AG20443 (cell line): ENCODE measurements around the gene CDT1.
"Not testable (repeated sequence)": the region's sequence is repeated elsewhere in the genome, so short reads cannot be mapped to it uniquely, and the experiment has no call there.

ENCODE experiments used
- DNase-seq: peaks from one replicate; pipeline ENCODE4 v3.0.0; 2012; ENCODE audit warnings: low spot score, mixed read lengths

The CDT1 gene

DNA sequence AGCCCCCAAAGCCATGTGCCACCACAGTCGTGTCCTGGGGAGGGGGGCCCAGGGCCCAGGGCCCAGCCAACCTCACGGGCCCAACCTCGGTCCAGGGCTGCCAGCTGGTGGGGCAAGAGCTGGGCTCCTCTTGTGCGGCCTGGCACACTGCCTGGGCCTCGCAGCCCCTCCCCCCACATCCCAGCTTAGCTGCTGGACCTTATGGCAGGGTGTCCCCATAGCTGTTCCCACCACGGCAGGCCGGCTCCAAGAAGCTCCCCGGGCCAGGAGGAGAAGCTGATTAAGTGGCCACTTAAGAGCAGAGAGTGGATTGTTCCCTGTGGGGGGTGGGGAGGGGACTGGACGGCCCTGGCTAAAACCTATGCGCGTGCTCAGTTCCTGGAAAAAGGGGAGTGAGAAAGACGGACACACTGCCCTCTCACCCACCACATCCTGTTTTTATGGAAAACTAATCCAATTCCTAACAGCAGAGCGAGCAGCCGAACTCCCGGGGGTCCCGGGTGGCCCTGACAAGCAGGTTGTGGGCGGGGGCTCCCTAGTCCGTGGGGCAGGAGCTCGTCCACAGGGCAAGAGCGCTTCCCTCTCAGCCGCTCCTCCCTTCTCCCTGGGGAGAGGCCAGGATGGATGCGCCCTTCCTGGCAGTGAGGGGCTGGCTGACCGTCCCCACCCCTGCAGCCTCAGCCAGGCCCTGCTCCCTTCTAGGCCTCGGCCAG lies 35.4 kb upstream of the CDT1 start:
- peak; percentile 68 for DNase-seq

DNA sequence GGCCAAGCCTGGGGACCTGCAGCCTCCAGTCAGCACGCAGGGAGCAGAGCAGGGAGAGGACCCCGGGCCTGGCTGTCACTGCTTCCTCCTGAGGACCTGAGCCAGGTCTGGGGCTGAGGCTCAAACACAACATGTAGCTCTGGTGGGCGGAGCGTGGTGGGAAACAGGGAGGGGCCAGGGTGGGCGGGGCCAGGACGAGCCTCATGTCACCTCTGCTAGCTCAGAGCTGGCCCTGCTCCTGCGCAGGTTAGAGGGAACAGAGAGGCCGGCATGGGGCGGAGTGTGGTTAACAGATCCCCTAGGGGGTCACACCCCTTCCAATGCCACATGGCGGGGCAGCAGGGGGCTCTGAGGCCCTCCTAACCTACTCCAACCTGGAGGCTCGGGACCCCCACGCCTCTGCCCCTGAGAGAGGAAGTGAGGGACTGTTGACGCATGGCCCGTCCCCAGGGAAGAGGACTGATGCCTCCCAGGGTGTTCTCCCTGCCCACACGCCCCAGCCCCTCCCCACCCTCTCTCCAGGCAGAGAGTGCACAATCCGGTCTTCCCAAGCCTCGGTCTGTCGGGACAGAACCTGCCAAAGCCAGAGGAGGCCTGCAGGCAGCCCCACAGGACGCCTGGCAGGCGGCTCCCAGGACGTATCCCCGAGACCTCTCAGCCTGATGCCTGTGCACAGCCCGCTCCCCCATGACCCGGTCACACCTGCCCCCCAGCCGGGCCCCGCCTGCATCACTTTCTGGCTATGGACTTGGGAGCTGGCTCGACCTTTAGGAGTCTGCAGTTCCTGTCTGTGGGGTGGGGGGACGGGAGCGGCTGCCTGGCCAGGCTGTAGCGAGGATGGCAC lies 33.8 kb upstream of the CDT1 start:
- DNase-seq: peak; percentile 46

DNA sequence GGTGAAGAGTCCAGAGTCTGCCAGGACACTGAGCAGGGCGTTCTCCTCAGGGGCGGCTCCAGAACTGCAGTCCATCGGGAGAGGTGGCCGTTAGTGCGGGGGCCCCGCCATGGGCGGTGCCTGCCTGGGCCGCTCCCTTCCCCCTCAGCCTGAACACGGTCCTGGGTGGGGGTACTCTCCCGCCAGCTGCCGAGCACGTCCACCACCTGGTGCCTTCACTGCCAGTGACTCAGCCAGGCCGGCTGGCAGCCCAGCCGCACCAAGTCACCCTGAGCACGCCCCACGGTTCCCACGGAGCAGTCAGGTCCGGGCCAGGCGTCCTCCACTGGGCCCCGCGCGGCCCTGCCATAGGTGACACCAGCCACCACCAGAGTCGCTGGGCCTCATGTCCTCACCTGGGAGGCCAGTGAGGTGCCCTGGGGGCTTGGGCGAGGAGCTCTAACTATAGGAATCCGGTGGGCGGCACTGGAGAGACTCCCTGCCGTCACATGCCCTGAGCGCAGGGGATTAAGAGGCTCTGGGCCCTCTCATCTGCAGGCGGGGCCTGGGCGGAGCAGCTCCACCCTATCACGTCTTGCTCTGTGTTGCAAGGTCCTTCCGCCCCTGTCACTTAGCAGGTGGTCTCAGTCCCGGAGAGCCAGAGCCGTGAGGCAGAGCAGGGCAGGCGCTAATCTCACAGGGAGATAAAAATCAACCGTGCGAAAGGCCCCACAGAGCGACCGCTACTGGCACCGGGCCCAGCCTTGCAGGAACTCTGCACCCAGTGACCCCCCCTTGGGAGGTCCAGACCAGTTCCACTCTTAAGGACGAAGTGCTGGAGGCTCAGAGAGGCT lies 32.9 kb upstream of the CDT1 start:
- DNase-seq: no peak

GRCh38 chr16:88771294-88771772 lies 32.3 kb upstream of the CDT1 start:
- no peak for DNase-seq

DNA sequence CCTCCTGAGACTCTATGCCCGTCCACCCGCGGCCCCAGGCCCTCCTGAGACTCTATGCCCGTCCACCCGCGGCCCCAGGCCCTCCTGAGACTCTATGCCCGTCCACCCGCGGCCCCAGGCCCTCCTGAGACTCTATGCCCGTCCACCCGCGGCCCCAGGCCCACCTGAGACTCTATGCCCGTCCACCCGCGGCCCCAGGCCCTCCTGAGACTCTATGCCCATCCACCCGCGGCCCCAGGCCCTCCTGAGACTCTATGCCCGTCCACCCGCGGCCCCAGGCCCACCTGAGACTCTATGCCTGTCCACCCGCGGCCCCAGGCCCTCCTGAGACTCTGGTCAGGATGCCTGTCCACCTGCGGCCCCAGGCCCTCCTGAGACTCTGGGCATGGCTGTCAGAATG lies 31.8 kb upstream of the CDT1 start:
- not testable (repeated sequence) for DNase-seq

DNA sequence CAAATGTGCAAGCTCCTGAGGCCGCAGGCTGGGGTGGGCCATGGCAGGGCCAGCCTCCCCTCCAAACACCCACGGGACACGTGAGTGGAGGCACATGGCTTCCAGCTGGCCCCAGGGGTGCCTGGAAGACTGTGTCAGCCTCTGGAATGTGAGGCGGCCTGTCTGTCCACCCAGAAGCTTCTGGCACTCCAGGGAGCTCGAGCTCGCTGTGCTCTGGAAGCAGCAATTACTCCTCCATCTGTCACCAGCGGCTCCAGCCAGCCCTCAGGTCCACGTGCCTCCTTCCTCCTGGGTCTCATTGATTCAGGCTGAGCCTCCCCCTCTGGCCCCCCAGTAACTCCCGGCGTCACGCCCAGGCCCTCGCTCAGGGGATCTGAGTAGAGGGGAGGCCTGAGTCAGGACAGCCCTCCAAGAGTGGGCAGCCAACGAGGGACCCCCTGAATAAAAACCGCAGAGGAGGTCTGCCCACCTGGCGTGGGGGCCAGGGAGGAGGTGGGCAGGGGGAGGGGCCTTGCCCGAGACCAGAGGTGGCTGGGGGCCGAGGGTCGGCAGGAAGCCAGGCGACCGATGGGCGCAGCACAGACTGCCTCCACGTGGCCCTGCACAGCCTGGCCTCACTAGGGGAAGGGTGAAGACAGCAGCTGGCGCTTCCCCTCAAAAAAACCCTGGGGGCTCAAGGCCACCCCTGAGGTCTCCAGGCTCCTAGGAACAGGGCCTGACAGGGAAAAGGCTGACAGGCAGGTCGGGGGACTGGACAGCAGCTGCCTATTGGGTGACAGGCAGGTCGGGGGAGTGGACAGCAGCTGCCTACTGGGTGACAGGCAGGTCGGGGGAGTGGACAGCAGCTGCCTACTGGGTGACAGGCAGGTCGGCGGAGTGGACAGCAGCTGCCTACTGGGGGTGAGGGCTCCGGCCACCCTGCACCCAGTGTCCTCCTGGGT lies 30.4 kb upstream of the CDT1 start:
- DNase-seq: peak; percentile 94

GRCh38 chr16:88773812-88774291 lies 29.7 kb upstream of the CDT1 start:
- DNase-seq: peak; percentile 88

DNA sequence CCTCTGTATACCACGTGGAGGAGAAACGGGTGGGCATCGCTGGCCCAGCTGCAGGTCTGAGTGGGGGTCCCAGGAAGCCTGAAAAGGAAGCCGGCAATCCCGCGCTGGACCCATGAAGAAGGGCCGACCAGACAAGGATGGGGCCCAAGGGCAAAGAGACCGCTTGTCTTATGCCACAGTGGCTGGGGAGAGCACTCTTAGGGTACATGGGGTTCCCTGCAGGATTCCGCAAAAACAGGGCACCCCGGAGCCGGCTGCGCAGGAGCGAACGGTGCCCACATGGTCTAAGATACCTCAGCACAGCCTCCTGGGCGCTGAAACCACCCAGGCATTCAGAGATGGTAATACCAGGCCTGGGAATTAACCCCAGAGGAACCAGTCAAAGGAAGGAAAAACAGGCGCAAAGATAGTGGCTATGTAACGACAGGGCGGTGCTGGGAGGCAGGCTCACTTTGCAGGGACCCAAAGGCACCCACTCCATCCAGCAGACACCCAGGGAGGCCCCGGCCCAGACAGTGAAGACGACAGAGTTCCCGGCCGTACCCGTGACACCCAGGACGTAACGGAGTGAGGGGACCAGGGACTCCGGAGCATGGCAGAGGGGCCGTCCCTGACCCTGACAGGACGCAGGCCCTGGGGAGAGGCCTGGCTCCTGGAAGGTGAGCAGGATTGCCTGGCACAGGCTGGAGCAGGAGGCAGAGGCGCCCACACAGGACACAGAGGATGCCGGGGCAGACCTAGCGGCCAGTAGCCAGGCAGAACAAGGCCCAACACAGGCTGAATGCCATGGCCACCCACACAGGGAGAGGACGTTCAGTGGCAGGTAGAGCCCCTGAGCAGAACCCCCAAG lies 28.8 kb upstream of the CDT1 start:
- DNase-seq: no peak

DNA sequence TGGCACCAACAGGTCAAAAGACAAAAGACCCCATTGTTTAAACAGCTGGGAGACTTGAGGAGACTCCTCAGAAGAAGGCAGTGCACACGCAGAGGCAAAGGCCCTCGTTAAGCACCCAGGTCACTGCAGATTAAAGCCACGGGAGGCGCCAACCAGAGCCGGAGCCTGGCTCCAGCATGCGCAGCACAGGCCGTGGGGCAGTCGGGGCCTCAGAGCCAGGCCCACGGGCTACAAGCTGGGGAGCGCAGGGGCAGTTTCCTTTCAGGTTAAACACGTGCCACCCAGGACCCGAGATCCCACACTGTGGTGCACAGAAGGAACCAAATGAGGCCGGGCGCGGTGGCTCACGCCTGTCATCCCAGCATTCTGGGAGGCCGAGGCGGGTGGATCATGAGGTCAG lies 27.8 kb upstream of the CDT1 start:
- DNase-seq: no peak

- no peak for DNase-seq
These were observed 25.9 kb upstream of the CDT1 start for GRCh38 chr16:88777471-88778270.

GRCh38 chr16:88778271-88778525 lies 25.4 kb upstream of the CDT1 start:
- no peak for DNase-seq

DNA sequence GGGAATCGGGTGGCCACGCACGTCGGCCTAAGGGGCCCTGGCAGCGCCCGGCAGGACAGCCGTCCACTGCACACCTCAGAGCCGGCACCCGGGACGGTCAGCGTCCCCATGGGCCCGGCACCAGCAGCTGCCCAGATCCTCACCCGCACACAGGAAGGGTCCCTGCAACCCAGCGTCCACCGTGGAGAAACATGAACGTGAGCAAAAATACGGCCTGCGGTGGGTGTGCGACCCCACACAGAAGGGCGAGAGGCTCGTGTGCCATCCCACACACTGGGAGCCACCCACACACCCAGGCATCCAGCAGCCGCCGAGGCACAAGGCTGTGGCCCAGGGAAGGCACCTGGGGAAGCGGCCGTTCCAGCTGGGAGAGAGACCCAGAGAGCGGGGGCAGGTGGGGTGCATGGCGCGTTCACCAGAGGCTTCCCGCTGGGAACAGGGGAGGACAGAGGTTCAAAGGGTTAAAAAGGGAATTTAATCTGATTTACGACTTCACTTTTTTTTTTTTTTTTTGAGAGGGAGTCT lies 25.0 kb upstream of the CDT1 start:
- DNase-seq: no peak

DNA sequence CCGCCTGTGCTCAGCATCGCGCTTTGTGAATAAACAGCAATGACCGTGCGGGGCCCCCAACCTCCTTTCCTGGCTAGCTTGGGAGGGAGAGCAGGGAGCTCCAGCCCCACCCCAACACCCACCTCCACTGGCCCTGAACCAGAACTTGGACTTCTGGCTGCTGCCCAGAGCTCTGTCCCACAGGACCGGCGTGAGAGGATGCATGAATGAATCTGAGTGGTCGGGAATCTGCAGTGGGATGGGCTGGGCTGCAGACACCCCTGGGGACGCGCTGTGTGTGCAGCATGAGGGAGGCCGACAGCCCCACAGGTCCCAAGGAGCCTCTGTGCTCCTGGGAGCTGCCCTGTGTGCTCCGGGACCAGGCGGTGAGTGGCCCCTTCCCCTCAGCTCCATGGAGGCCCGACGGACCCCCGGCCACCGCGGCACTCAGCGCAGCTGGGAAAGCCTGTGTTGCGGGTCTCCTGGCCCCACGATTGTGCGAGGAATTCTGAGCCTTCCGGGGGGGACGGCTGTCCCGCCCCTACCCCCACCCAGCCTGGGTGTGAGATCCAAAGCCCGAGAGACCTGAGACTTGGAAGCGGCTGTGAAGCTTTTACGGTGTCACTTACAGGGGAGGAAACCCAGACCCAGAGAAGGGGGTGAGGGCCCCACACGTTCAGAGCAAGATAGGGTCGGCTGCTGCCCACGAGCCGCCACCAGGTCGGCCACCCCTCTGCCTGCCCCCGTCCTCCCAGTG lies 24.0 kb upstream of the CDT1 start:
- no peak for DNase-seq

DNA sequence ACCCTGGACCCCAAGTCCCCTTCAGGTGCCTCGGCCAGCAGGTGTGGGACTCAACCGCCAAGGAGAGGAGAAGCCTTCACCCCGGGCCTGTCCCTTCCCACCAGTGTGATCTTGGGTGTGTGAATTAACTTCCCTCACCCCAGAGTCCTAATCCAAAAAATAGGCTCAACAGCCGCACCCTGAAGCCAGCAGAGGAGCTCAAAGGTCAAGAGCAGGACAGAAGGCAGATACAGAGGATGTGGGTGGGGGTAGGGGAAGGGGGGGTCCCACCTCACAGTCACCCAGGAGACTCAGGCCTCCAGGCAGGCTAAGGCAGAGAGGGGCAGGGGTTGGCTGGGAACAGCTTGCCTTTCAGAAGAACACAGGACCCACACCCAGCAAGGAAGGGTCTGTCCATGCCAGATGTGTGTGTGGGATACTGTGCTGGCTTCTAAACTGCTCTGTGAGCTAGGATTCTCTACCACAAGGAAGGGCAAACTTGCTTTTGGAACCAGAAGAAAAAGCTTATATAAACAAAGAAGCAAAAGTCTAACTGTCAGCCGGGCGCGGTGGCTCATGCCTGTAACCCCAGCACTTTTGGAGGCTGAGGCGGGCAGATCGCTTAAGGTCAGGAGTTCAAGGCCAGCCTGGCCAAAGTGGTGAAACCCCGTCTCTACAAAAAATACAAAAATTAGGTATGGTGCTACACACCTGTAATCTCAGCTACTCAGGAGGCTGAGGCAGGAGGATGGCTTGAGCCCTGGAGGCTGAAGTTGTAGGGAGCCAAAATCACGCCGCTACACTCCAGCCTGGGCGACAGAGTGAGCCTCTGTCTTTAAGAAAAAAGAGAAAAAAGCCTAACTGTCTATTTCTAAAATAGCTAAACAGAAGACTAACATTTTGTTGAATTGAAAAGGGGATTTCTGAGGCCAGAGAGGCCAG lies 23.2 kb upstream of the CDT1 start:
- DNase-seq: no peak

GRCh38 chr16:88781140-88782077 lies 22.2 kb upstream of the CDT1 start:
- no peak for DNase-seq
